ENCODE data around the gene APMAP.

The APMAP gene

DNA sequence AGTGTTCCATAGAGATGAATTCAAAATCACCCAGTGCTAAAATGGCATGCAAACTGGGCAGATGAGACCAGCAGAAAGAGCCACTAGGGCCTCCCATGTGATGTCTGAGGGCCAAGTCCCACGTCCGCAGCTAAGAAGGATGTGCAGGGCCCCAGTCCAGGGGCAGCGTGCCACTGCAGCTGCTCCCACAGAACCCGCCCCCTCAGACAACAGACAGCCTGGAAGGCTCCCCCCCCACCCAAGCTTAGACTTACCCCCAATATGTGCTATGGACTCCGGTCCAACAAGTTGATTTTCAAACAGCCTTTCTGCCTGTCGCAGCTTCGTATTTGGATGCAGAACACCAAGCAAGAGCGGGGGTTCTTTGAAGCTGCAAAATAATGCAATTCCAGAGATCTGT, 14.0 kb downstream of the APMAP start:
- no peak for DNase-seq (ENCODE audit: low read depth, low spot score)
- no peak overlapping the region for H3K4me3 ChIP-seq (ENCODE audit: low read length)

DNA sequence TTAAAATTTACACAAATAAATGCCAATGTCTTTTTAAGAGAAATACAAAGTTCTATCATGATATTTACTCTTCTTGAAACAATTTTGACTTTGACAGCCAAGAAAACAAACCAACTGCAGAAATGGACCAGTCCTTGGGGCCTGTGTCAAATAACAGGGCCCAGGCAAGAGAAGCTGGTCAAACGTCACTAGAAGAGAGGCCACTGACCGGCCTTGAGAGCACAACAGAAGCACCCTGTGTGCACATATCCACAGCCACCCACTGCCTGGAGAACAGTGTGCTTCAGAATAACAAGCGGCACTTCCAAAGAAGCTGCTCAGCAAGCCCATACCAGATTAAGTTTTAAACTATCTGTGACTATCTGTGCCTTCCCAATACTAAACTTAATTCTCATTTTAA, 14.8 kb downstream of the APMAP start:
- no peak for DNase-seq (ENCODE audit: low read depth, low spot score)
- no peak overlapping the region for H3K4me3 ChIP-seq (ENCODE audit: low read length)

DNA sequence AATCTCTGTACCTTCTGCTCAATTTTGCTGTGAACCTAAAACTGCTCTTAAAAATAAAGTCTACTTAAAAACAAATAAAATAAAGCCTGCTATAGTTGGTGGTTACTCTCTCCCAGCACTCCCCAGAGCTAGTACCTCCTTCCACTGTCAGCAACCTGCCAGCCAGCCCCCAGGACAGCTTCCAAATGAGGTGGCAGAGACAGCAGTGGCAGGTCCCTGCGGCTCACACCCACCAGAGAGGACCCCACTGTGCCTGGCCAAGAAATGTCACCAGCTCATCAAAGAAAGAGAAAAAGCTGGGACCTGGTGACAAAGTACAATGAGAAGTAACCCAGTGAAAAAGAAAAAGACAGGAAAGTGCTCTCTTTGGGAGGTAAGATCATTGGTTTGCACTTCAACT, 15.2 kb downstream of the APMAP start:
- H3K4me3 ChIP-seq (ENCODE audit: low read length): no peak overlapping the region
- no peak for DNase-seq (ENCODE audit: low read depth, low spot score)

DNA sequence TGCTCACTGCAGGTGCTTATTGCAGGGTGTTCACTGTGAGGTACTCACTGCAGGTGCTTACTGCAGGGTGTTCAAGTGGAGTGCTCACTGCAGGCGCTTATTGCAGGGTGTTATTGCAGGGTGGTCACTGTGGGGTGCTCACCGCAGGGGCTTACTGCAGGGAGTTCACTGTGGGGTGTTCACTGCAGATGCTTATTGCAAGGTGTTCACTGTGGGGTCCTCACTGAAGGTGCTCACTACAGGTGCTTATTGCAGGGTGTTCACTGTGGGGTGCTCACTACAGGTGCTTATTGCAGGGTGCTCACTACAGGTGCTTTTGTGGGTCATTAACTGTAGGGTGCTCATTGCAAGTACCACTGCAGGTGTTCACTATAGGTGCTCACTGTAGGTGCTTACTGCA, 20.2 kb downstream of the APMAP start:
- no peak for DNase-seq (ENCODE audit: low read depth, low spot score)
- H3K4me3 ChIP-seq (ENCODE audit: low read length): no peak overlapping the region

DNA sequence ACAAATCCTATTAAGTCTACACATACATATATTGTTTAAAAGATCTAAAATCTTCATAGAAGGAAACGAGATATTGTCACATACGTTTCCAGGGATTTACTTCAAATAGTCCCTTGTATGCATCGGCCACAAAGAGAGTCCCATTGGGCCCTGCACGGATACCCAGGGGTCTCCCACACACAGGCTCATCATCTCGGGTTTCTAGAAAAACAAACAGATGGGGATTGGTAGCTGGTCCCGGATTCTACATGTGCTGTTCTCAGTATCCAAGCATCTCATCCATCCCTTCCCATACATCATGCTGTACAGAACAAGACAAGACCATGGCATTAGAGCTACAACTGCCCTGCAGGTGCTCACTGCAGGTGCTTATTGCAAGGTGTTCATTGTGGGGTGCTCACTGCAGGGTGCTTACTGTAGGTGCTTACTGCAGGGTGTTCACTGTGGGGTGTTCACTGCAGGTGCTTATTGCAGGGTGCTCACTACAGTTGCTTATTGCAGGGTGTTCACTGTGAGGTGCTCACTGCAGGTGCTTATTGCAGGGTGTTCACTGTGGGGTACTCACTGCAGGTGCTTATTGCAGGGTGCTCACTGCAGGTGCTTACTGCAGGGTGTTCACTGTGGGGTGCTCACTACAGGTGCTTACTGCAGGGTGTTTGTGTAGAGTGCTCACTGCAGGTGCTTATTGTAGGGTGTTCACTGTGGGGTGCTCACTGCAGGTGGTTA, 21.0 kb downstream of the APMAP start:
- H3K4me3 ChIP-seq (ENCODE audit: low read length): no peak overlapping the region
- no peak for DNase-seq (ENCODE audit: low read depth, low spot score)

DNA sequence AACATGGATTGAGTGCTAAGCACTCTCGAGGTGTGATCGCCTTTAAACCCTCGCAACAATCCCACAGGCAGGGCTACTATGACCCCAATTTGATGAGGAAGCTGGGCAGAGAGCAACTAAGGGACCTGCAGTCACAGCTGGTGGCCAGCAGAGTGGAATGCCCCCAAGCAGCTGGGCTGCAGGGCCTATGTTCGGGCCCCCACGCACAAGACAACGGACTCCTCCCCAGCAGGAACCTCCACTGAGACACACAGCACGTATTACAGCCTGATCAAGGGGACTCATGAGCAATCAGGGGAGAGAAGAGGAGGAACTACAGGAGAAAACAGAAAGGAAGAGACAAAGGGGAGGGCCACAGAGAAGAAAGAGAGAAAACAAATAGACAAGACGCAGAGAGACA, 21.8 kb downstream of the APMAP start:
- H3K4me3 ChIP-seq (ENCODE audit: low read length): no peak overlapping the region
- no peak for DNase-seq (ENCODE audit: low read depth, low spot score)

DNA sequence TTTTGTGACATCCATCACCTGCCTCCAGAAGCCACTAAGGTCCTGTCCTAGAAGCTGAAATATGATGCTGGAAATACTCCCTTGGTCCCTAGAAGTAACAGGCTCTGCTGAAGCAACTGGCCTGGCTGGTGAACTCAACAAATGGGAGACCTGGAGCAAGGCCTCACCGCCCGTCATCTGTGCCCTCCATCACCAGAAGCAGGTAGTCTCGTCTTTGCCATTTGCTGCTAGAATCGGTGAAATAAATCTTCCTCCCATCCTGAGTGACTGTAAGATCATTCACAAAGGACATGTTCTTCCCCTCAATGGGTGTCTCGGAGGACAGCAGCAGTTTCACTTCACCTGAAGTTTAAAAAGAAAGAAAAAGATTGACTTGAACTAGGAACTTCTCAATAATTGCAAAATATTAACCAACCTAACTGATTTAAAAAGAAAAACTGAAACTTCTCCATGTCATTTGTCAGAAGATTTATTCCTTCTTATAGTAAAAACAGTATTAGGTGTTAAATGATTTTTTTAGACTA, 22.5 kb downstream of the APMAP start:
- no peak overlapping the region for H3K4me3 ChIP-seq (ENCODE audit: low read length)
- no peak for DNase-seq (ENCODE audit: low read depth, low spot score)

DNA sequence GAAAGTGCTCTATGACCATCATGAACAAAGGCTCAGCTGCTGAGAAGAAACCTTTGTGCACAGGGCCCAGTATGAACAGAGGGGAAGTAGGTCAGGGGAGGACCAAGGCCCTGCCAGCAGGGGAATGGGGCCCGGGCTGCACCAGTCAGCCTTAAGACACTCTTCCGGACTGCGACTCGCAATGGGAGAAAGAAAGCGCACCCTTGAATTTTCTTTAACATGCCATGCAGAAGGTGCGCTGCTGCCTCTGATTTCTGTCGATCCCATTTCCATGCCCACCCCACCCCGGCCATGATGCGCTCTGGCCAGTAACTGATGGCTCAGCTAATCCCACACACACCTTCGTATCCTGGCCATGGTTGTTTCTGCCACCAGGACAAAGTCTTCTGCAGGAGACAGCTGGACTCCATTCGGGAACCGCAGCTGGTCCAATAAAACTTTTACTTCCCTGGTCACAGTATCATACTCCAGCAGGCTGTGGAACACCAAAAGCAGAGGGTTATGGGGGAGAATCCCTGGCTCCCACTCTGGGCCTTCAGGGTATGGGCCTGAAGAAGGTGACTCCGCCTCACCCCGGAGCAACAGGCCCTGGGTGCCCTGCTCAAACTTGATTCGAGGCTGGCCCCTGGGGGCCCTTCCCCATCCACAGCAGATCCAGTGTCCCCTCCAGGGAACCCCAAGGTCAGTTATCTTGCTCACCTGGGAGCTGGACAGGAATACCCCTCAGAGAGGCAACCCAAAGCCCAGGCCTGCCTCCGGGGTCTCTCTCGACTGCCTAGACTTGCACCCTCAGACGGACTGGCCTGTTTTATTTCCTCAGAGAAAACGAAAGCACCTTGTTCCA, 23.1 kb downstream of the APMAP start:
- DNase-seq (ENCODE audit: low read depth, low spot score): no peak

DNA sequence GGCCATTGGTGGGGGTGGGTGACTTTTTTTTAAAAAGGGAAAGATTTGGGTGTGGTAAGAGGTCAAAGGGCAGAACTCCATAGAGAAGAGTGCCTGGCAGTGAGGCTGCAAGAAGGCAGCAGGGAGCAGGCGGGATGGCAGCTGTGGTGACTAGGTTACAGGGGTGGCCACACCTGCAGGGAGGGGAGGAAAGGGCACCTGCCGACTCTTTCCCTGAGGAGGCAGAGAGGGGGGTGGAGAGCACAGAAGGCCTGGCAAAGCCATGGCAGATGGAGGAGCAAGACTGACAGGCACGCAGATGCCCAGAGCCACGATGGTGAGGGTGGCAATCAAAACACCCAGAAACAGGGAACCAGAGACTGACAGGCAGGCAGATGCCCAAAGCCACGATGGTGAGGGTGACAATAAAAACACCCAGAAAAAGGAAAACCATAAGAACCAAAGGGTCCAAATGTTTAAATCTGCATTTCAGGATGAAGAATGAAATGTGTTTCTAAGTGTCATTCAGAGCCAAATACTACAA, 24.2 kb downstream of the APMAP start:
- no peak for DNase-seq (ENCODE audit: low read depth, low spot score)

More for the DNA sequence above, 23.1 kb downstream of the APMAP start:
- no peak overlapping the region for H3K4me3 ChIP-seq (ENCODE audit: low read length)

DNA sequence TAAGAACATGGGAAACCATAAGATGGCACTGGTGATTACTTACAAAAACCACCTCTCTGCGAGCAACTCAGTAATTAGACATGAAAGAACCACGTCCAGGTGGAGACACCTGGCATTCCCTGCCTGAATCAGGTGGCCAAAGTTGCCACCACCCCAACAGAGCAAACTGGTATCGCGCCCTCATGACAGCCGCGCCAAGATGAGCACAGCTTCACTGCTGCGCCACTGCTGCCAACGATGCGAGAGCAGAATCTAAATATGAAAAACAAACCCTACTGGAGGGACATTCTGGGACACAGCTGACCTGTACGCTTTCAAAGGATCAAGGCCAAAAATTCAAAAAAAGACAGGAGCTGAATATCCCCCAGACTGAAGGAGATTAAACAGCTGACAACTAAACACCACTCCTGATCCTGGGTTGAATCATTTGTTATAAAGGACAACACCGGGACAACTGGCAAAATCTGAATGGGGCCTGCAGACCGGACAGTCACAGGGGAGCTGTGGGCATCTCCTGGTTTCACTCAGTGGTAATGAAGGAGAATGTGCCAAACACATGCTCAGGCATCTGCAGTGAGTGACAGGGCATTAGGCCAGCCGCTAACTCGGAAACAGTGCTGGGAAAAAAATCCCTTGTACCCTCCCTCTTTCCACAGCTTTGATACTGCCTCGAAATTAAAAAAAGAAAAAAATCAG, 26.1 kb downstream of the APMAP start:
- no peak overlapping the region for H3K4me3 ChIP-seq (ENCODE audit: low read length)
- no peak for DNase-seq (ENCODE audit: low read depth, low spot score)

More for the DNA sequence above, 24.2 kb downstream of the APMAP start:
- H3K4me3 ChIP-seq (ENCODE audit: low read length): no peak overlapping the region

DNA sequence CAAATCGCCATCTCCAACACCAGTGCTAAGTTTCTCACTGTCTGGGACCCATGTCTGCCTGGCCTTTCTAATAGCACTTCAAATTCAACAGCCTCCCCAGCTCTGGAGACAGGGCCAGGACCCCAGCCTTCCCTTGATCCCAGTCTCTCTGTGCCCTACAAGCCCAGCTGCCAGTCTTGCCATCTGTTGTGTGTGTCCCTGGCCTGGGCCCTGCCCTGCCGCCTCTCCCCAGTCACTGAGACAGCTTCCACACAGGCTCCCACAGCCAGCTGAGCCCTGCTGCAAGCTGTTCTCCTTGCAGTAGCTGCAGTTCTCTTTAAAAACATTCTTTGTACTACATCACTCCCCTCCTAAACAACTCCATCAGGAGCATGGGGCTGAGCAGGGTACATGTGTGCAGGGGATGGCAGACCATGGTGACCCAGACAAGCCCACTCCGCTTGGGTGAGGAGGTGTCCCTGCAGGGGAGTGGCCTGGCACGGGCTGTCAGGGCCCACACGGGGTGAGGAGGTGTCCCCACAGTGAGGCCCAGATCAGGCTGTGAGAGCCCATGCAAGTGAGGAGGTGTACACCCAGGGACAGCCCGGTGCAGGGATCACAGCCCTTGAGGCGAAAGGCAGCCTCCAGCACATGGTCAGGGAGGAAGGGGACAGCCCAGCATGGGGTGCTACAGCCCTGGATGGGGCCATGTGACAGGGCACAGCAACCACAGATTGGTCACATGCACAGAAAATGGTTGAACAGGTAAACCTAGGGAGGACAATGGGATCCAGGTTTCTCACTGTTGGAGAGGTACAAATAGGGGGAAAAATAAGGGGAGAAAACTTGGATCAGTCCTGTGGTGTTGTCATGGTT, 27.3 kb downstream of the APMAP start:
- DNase-seq (ENCODE audit: low read depth, low spot score): no peak
- H3K4me3 ChIP-seq (ENCODE audit: low read length): no peak overlapping the region

DNA sequence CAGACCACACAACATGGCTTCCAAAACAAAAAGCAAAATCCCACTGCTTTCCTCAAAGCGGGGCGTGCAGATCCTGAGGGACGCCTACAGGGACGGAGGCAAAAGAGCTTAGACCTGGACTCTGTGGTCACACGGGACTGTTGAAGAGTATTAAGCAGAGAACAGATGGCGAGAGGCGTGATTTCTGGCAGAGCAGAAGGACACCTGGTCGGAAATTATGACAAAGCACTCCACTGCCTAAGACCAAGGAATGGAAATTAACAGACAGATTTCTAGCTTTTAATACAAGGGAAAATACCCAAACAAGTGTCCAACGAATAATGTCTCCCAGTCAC, 28.1 kb downstream of the APMAP start:
- no peak overlapping the region for H3K4me3 ChIP-seq (ENCODE audit: low read length)
- no peak for DNase-seq (ENCODE audit: low read depth, low spot score)

DNA sequence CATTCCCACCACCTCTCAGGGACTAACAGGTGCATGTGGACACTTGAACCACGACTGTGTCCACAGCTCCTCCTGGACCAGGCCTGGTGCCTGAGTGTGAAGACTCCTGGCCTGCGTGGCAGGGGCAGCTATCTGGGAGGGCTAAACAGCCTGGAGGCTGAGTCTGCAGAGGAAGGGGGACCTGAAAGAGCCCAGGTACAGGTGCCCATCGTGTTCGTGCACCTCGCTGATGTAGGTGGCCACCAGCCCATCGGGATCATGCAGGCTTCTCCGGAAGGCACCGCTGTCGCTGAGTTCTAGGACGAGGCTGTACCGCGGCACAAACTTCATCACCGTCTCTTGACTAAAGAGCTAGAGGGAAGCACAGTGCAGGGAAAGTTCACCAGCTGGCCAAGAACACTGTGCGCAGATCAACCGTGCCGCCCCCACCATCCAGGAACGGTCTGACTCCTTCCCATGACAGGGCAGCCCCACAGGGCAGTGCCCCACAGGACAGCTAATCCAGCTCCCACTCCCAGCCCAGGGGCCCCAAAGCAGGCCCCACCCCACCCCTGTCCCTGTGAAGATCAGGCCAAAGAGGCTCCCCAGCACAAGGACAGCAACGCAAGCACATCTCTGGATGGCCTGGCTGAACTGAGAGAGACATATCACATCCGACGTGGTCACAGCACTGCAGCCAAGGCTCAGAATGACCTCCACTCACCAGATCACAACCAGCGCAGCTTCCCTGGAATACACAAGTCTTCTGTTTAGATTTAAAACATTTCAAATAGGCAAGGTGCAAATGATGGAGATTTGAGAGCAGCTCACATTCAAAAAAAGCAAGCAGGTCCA, 28.7 kb downstream of the APMAP start:
- H3K4me3 ChIP-seq (ENCODE audit: low read length): no peak overlapping the region
- no peak for DNase-seq (ENCODE audit: low read depth, low spot score)

DNA sequence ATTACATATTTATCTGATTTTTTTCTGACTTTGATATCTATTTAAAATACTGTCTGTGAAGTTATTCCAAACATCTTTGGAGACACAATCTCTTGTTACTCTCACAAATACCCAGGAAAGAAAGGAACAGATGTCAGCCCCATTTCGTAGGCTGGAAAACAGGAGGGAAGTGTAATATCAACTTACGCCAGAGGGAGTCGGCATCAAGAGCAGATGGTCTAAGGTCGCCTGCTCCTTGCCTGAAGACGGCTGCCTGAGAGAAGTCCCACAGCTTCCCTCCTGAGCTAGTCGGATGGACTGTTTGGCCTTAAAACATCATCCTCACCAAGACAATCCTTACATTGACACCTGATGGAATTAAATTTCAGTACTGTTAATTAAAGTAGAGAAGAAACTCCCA, 30.0 kb downstream of the APMAP start:
- H3K4me3 ChIP-seq (ENCODE audit: low read length): no peak overlapping the region
- no peak for DNase-seq (ENCODE audit: low read depth, low spot score)

DNA sequence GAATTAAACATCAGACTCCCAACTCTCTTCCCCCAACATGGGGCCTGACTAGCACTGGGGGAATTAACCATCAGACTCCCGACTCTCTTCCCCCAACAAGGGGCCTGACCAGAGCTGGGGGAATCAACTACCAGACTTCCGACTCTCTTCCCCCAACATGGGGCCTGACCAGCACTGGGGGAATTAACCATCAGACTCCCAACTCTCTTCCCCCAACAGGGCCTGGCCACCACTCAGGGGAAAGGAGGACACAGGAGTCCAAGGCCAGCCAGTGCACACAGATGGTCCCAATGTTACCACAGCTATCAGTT, 30.4 kb downstream of the APMAP start:
- DNase-seq (ENCODE audit: low read depth, low spot score): no peak

DNA sequence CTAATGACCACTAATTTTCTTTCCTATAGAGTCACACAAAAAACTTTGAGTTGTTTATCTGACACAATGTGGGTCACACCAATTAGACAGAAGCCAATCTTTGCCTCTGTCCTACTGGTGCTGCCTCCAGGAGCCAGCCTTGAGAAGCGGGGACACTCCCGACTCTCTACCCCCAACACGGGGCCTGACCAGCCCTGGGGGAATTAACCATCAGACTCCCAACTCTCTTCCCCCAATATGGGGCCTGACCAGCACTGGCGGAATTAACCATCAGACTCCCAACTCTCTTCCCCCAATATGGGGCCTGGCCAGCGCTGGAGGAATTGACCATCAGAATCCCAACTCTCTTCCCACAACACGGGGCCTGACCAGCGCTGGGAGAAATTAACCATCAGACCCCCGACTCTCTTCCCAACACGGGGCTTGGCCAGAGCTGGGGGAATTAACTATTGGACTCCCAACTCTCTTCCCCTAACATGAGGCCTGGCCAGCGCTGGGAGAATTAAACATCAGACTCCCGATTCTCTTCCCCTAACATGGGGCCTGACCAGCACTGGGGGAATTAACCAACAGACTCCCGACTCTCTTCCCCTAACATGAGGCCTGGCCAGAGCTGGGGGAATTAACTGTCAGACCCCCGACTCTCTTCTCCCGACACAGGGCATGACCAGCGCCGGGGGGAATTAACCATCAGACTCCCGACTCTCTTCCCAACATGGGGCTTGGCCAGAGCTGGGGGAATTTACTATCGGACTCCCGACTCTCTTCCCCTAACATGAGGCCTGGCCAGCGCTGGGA, 31.0 kb downstream of the APMAP start:
- no peak overlapping the region for H3K4me3 ChIP-seq (ENCODE audit: low read length)
- DNase-seq (ENCODE audit: low read depth, low spot score): no peak

More for the DNA sequence above, 30.4 kb downstream of the APMAP start:
- H3K4me3 ChIP-seq (ENCODE audit: low read length): no peak overlapping the region

DNA sequence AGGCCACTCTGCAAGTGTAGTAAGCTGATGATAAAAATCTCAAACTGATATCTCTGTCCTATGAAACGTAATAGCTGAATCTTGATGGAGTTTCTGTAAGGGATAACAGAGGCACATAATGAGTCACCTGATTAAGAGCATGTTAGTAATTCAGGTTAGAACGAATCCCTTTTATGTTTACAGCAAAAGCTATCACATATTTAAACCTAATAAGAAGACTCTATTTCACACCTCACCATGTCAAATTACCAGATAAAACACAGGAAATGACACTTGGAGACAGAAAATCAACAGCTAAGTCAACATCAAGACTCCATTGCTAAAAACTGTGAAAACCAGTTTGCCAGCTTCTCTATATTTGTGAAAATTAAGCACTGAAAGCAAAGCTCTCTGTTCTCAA, 31.7 kb downstream of the APMAP start:
- DNase-seq (ENCODE audit: low read depth, low spot score): no peak
- no peak overlapping the region for H3K4me3 ChIP-seq (ENCODE audit: low read length)

Measured in Jurkat, Clone E6-1 (cell line).